Body of pancreas (tissue), 4 donors: ENCODE results near the gene CCND3. TPM values are rescaled to one million over a fixed set of nuclear protein-coding genes. Genes with fewer than 3 reads are reported as not detected.

ENCODE experiments used
- ATAC-seq: fragments of 150-250 bp; one replicate; pipeline ENCODE4 v1.9.1; 2016
- DNase-seq, 4 donors: peaks; one replicate each; pipeline ENCODE4 v3.0.0-alpha.2; 2019
- H3K27ac ChIP-seq, 4 donors: fragments of 200-600 bp; sonication (generic); 1 replicate in 3 of 4; 2 replicates in 1 of 4; pipeline versions ENCODE4 v1.5.1 to v1.6.1; 2016 to 2019; ENCODE audit warnings: mild to moderate bottlenecking in 1 of 4, mixed read lengths in 1 of 4, moderate library complexity in 1 of 4
- H3K27me3 ChIP-seq, 2 donors: fragments of 200-600 bp; sonication (generic); one replicate each; pipeline ENCODE4 v1.6.0; 2016; ENCODE audit warnings: mild to moderate bottlenecking in 1 of 2
- H3K36me3 ChIP-seq, 2 donors: fragments of 200-600 bp; sonication (generic); replicated peaks in 1 of 2; 2 replicates each; pipeline ENCODE4 v1.5.1; 2016; ENCODE audit warnings: low read depth in 2 of 2; ENCODE audit not compliant: insufficient read depth in 1 of 2
- H3K4me1 ChIP-seq: fragments of 200-600 bp; sonication (generic); one replicate; pipeline ENCODE4 v1.6.0; 2016
- H3K4me3 ChIP-seq, 2 donors: fragments of 200-600 bp; sonication (generic); 1 replicate in 1 of 2; 2 replicates in 1 of 2; pipeline ENCODE4 v1.5.1; 2016 to 2019
- H3K9me3 ChIP-seq, 3 donors: fragments of 200-600 bp; sonication (generic); 1 replicate in 2 of 3; 2 replicates in 1 of 3; pipeline ENCODE4 v1.5.1; 2016
- CTCF ChIP-seq, 7 experiments: fragments of 450-650 bp in 4 of 7; fragments of 200-600 bp in 3 of 7; sonication (generic) in 3 of 7; IDR thresholded peaks; one replicate each; pipeline ENCODE4 v1.5.1; 2016 to 2019; ENCODE audit warnings: antibody characterized with exemption in 7 of 7
- POLR2A ChIP-seq, 3 donors: fragments of 450-650 bp; IDR thresholded peaks; one replicate each; pipeline ENCODE4 v1.6.1; 2016; ENCODE audit warnings: antibody characterized with exemption in 3 of 3, mild to moderate bottlenecking in 2 of 3
- WGBS, 2 donors: methylation state at CpG; one replicate each; pipeline ENCODE4 v1.1.5; 2017; 5-methylcytosine and 5-hydroxymethylcytosine counted together
- intact Hi-C: fragments of 100-400 bp; cut with DNase I; formaldehyde crosslinking; loops from one replicate; pipeline ENCODE4 v1.15.1; 2023
- total RNA-seq, 2 donors: library from RNA; depleted of rRNA; stranded (reverse); fragments of >200 nt; gene quantifications; one replicate each; pipeline ENCODE4 v1.1.0, GENCODE V29; 2016

CCND3 gene
- total RNA-seq, 2 donors from 2014 or later: 73.2 to 91.0 TPM

- H3K27me3 ChIP-seq: no peaks in the 10 kb centered on the region
- H3K9me3 ChIP-seq: no peaks in the 10 kb centered on the region
- peaks cover 3 to 5% of the 10 kb centered on the region in 2 donors for H3K36me3 ChIP-seq
- H3K4me3 ChIP-seq: no peak overlapping the region
- 86 to 95% methylated on average over 1 of the region's 1 CpG for WGBS, 2 donors
- no peak for ATAC-seq
- no peak overlapping the region for H3K27ac ChIP-seq
- peaks cover 15% of the 10 kb centered on the region for H3K4me1 ChIP-seq
- intact Hi-C loops: no loop called here
- DNase-seq: no peak
- TF ChIP-seq POLR2A (IDR thresholded peaks at IDR 0.05): no peak
- no peak for TF ChIP-seq CTCF (IDR thresholded peaks at IDR 0.05)
These were observed 31.9 kb downstream of the CCND3 start for GRCh38 chr6:41909727-41910126.

- Histone ChIP-seq H3K9me3 (no peaks in the 10 kb centered on the region), H3K4me1 (peaks cover 4% of the 10 kb centered on the region), H3K36me3 (peaks cover 3 to 5% of the 10 kb centered on the region in 2 donors), H3K27ac (no peak overlapping the region), H3K27me3 (no peaks in the 10 kb centered on the region), H3K4me3 (no peak overlapping the region)
- ATAC-seq (no peak), DNase-seq (peak; percentile 23 to 53 (median 30))
- 92 to 94% methylated on average over 1 of the region's 1 CpG for WGBS, 2 donors
- TF ChIP-seq POLR2A (IDR thresholded peaks at IDR 0.05) (no peak), CTCF (IDR thresholded peaks at IDR 0.05) (peak in 4 of 7 experiments; percentile 10 to 34 (median 30))
- intact Hi-C loops: no loop called here
These were observed 39.6 kb downstream of the CCND3 start for GRCh38 chr6:41901882-41902519.

GRCh38 chr6:41900861-41901260, 40.7 kb downstream of the CCND3 start:
- intact Hi-C loops: no loop called here
- Histone ChIP-seq H3K36me3 (no peaks in the 10 kb centered on the region), H3K9me3 (no peaks in the 10 kb centered on the region), H3K4me1 (peaks cover 13% of the 10 kb centered on the region), H3K27me3 (no peaks in the 10 kb centered on the region), H3K27ac (no peak overlapping the region), H3K4me3 (no peak overlapping the region)
- no peak for TF ChIP-seq POLR2A (IDR thresholded peaks at IDR 0.05)
- no peak for TF ChIP-seq CTCF (IDR thresholded peaks at IDR 0.05)
- ATAC-seq (no peak), DNase-seq (no peak)
- 69 to 87% methylated on average over 1 of the region's 1 CpG for WGBS, 2 donors

GRCh38 chr6:41896281-41896680, 45.3 kb downstream of the CCND3 start:
- Histone ChIP-seq H3K4me1 (peaks cover 19% of the 10 kb centered on the region), H3K9me3 (no peaks in the 10 kb centered on the region), H3K4me3 (no peak overlapping the region), H3K36me3 (no peaks in the 10 kb centered on the region), H3K27ac (peak overlapping the region in 3 of 4 donors; percentile 61 to 83 (median 79)), H3K27me3 (no peaks in the 10 kb centered on the region)
- DNase-seq: no peak
- intact Hi-C loops: no loop called here
- WGBS, 2 donors: 32 to 41% methylated on average over 3 of the region's 3 CpGs
- no peak for TF ChIP-seq POLR2A (IDR thresholded peaks at IDR 0.05)
- no peak for TF ChIP-seq CTCF (IDR thresholded peaks at IDR 0.05)
- ATAC-seq: no peak
